Osteocyte (in vitro differentiated cells): ENCODE data around the gene GAS7. TPM values are rescaled to one million over a fixed set of nuclear protein-coding genes. Genes with fewer than 3 reads are reported as not detected.

Source experiments
- DNase-seq: peaks from one replicate; pipeline ENCODE4 v3.0.0; 2021; ENCODE audit warnings: mixed read lengths; ENCODE audit not compliant: unreplicated experiment; ENCODE audit errors: extremely low spot score
- H3K27ac Mint-ChIP-seq: one replicate; pipeline ENCODE4 v1.8.0; 2021; ENCODE audit warnings: mild to moderate bottlenecking, mixed read lengths; ENCODE audit not compliant: unreplicated experiment
- H3K27me3 Mint-ChIP-seq: one replicate; pipeline ENCODE4 v1.8.0; 2021; ENCODE audit warnings: mixed read lengths; ENCODE audit not compliant: unreplicated experiment
- H3K36me3 Mint-ChIP-seq: one replicate; pipeline ENCODE4 v1.8.0; 2021; ENCODE audit warnings: mixed read lengths; ENCODE audit not compliant: unreplicated experiment
- H3K4me1 Mint-ChIP-seq: one replicate; pipeline ENCODE4 v1.8.0; 2021; ENCODE audit warnings: mixed read lengths; ENCODE audit not compliant: unreplicated experiment
- H3K4me3 Mint-ChIP-seq: one replicate; pipeline ENCODE4 v1.8.0; 2021; ENCODE audit warnings: mild to moderate bottlenecking, moderate library complexity, mixed read lengths; ENCODE audit not compliant: unreplicated experiment
- H3K9me3 Mint-ChIP-seq: one replicate; pipeline ENCODE4 v1.8.0; 2021; ENCODE audit warnings: mixed read lengths; ENCODE audit not compliant: unreplicated experiment
- CTCF ChIP-seq: fragments of 200-600 bp; sonication (generic); IDR thresholded peaks from 2 replicates; pipeline ENCODE4 v1.5.0; 2021; ENCODE audit warnings: antibody characterized with exemption, mild to moderate bottlenecking, moderate library complexity
- total RNA-seq: library from RNA; stranded (reverse); gene quantifications from 2 replicates; pipeline ENCODE4 v1.2.1, GENCODE V29; 2021

Gene GAS7
- total RNA-seq, 1 donor from 2014 or later, result 18.1 TPM

DNA sequence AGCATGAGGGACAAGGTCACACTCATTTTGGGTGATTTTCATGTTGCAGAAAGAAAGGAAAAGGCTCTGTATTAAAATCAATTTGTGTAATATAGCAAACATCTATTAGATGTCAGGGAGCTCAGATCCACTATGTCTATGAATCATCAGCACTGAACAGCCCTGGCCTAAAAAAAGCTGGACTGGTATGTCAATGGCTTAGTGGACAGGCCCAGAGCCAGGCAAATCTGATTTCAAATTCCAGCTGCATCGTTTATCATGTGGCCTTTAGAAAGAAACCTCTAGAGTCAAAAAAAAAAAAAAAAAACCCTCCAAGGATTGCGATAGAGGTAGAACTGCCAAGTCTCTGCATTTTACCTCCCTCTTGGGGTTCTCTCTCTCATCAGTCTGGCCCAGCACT is 5.4 kb downstream of the GAS7 start:
- Mint-ChIP-seq H3K9me3 (peaks cover 16% of the 10 kb centered on the region), H3K36me3 (peaks cover 2% of the 10 kb centered on the region), H3K27ac (no peak overlapping the region), H3K4me1 (peaks cover 5% of the 10 kb centered on the region), H3K4me3 (no peak overlapping the region), H3K27me3 (peaks cover 15% of the 10 kb centered on the region)
- no peak for TF ChIP-seq CTCF
- DNase-seq, result no peak

GRCh38 chr17:10192461-10192860 is 5.9 kb downstream of the GAS7 start:
- peaks cover 15% of the 10 kb centered on the region for H3K27me3 Mint-ChIP-seq
- H3K4me1 Mint-ChIP-seq, result peaks cover 5% of the 10 kb centered on the region
- no peak for DNase-seq
- H3K9me3 Mint-ChIP-seq, result peaks cover 16% of the 10 kb centered on the region
- H3K4me3 Mint-ChIP-seq, result no peak overlapping the region
- no peak overlapping the region for H3K27ac Mint-ChIP-seq
- peaks cover 2% of the 10 kb centered on the region for H3K36me3 Mint-ChIP-seq
- no peak for TF ChIP-seq CTCF

DNA sequence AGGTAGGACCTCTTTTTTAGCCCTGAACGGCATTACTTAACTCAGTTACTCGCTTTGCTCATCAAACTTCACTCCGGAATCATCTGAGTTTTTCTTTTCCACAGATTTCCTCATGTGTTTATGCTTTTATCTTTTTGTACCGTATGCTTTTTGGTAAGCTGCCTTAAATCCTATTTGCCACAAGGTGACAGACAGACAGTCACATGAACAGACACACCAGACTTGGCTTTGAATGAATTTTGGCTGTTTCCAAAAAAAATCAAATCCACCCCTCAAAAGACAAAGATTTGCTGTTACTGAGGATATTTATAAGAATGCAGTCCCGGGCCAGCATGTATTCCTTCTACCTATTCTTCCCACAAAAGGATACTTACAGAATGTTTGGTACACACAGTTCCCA is 10.9 kb downstream of the GAS7 start:
- Mint-ChIP-seq H3K9me3 (no peaks in the 10 kb centered on the region), H3K4me3 (no peak overlapping the region), H3K27me3 (peaks cover 11% of the 10 kb centered on the region), H3K27ac (no peak overlapping the region), H3K4me1 (peaks cover 8% of the 10 kb centered on the region), H3K36me3 (no peaks in the 10 kb centered on the region)
- no peak for TF ChIP-seq CTCF
- DNase-seq, result no peak

- Mint-ChIP-seq H3K27ac (no peak overlapping the region), H3K9me3 (no peaks in the 10 kb centered on the region), H3K4me1 (peaks cover 9% of the 10 kb centered on the region), H3K27me3 (peaks cover 11% of the 10 kb centered on the region), H3K4me3 (no peak overlapping the region), H3K36me3 (no peaks in the 10 kb centered on the region)
- DNase-seq, result no peak
- TF ChIP-seq CTCF, result no peak
These were observed 11.5 kb downstream of the GAS7 start for GRCh38 chr17:10186771-10187410.

- H3K36me3 Mint-ChIP-seq, result no peaks in the 10 kb centered on the region
- DNase-seq, result no peak
- TF ChIP-seq CTCF, result no peak
- peaks cover 28% of the 10 kb centered on the region for H3K4me1 Mint-ChIP-seq
- H3K27me3 Mint-ChIP-seq, result peaks cover 8% of the 10 kb centered on the region
- H3K27ac Mint-ChIP-seq, result no peak overlapping the region
- H3K4me3 Mint-ChIP-seq, result no peak overlapping the region
- no peaks in the 10 kb centered on the region for H3K9me3 Mint-ChIP-seq
These were observed 14.2 kb downstream of the GAS7 start for GRCh38 chr17:10183931-10184930.
